K562 (cell line): ENCODE measurements around the gene CALHM1. TPM values are rescaled to one million over a fixed set of nuclear protein-coding genes. Genes with fewer than 3 reads are reported as not detected.

Experiments
- ATAC-seq: fragments of 200-7000 bp; cut with Tn5 transposase; 3 replicates; pipeline ENCODE4 v1.9.1; 2020; ENCODE audit warnings: moderate library complexity
- BruUV-seq: library from RNA; stranded (reverse); fragments of 400-500 nt; replicated peaks from 2 replicates; lab custom pipeline; 2021; lab: Mats Ljungman, UMichigan
- CTCF ChIA-PET: fragments of 300-600 bp; formaldehyde crosslinking; extraction: SDS; loops from one replicate; lab custom pipeline; 2021; ENCODE audit warnings: low intra/inter-chr PET ratio; lab: Yijun Ruan, JAX
- POLR2A ChIA-PET: fragments of 300-600, 350-650 bp; sonication (Branson Sonifier 250); formaldehyde crosslinking; extraction: SDS; loops from one replicate; lab custom pipeline; 2021; ENCODE audit warnings: antibody characterized with exemption, inconsistent platforms; lab: Yijun Ruan, JAX
- DNase-seq, 4 experiments: peaks; one replicate each; pipeline versions ENCODE4 v3.0.0 to v3.0.0-alpha.2; 2011 to 2018; ENCODE audit warnings: low spot score in 3 of 4, mixed read lengths in 3 of 4; ENCODE audit errors: extremely low read depth in 1 of 4
- FAIRE-seq: peaks from 2 replicates; lab custom pipeline; 2011; peaks lifted over from hg19 to GRCh38; lab: Jason Lieb, UNC
- H2AFZ ChIP-seq: 2 replicates; pipeline ENCODE4 v1.6.0; 2011; ENCODE audit warnings: low read depth, low read length, control low read depth, inconsistent platforms
- H3K27ac ChIP-seq: fragments of 200-600 bp; 3 replicates; pipeline ENCODE4 v1.8.0; 2011; ENCODE audit warnings: low read depth, mild to moderate bottlenecking, control low read depth, inconsistent platforms, low read length, moderate library complexity, mixed read lengths; ENCODE audit errors: extremely low read depth
- H3K27me3 ChIP-seq, 2 experiments: fragments of 300-600 bp in 1 of 2; 2 replicates in 1 of 2; 3 replicates in 1 of 2; pipeline versions ENCODE4 v1.6.0 to v1.8.0; 2011; ENCODE audit warnings: inconsistent platforms in 2 of 2, low read length in 2 of 2, mild to moderate bottlenecking in 1 of 2, mixed read lengths in 1 of 2, moderate library complexity in 1 of 2; ENCODE audit not compliant: control insufficient read depth in 2 of 2, insufficient read depth in 2 of 2
- H3K36me3 ChIP-seq: fragments of 300-600 bp; 3 replicates; pipeline ENCODE4 v1.8.0; 2011; ENCODE audit warnings: mild to moderate bottlenecking, low read length, inconsistent platforms; ENCODE audit not compliant: control insufficient read depth, insufficient read depth
- H3K4me1 ChIP-seq, 2 experiments: fragments of 200-600 bp in 1 of 2; replicated peaks in 1 of 2; 2 replicates in 1 of 2; 3 replicates in 1 of 2; pipeline versions ENCODE4 v1.5.1 to v1.8.0; 2011; ENCODE audit warnings: inconsistent platforms in 2 of 2, low read length in 2 of 2, mild to moderate bottlenecking in 1 of 2, mixed read lengths in 1 of 2, moderate library complexity in 1 of 2; ENCODE audit not compliant: control insufficient read depth in 2 of 2, insufficient read depth in 2 of 2
- H3K4me2 ChIP-seq: 2 replicates; pipeline ENCODE4 v1.6.1; 2011; ENCODE audit warnings: low read length, control low read depth, inconsistent platforms, mixed read lengths; ENCODE audit not compliant: insufficient read depth
- H3K4me3 ChIP-seq: fragments of 200-600 bp; sonication (generic), shearing (Covaris generic); 2 replicates; pipeline ENCODE4 v1.5.1; 2016; ENCODE audit warnings: control low read depth, inconsistent platforms
- H3K79me2 ChIP-seq: fragments of 200-600 bp; 3 replicates; pipeline ENCODE4 v1.8.0; 2011; ENCODE audit warnings: low read length, inconsistent platforms; ENCODE audit not compliant: control insufficient read depth, insufficient read depth
- H3K9ac ChIP-seq, 2 experiments: 2 replicates each; pipeline versions ENCODE4 v1.6.0 to v1.6.1; 2011; ENCODE audit warnings: low read depth in 2 of 2, low read length in 2 of 2, control low read depth in 1 of 2, inconsistent platforms in 1 of 2, mild to moderate bottlenecking in 1 of 2, mixed read lengths in 1 of 2; ENCODE audit not compliant: insufficient read depth in 1 of 2
- H3K9me1 ChIP-seq: one replicate; pipeline ENCODE4 v1.6.0; 2011; ENCODE audit warnings: inconsistent platforms, mild to moderate bottlenecking, low read length, moderate library complexity; ENCODE audit not compliant: control insufficient read depth, insufficient read depth
- H3K9me3 ChIP-seq: replicated peaks from 2 replicates; pipeline ENCODE4 v1.5.1; 2011; ENCODE audit warnings: low read depth, low read length, inconsistent platforms; ENCODE audit not compliant: control insufficient read depth, insufficient read depth
- H4K20me1 ChIP-seq: replicated peaks from 2 replicates; pipeline ENCODE4 v1.6.1; 2011; ENCODE audit warnings: low read length, inconsistent platforms, mixed read lengths; ENCODE audit not compliant: control insufficient read depth, insufficient read depth
- ELF2 ChIP-seq: fragments of 250-450 bp; sonication (Bioruptor Pico); IDR thresholded peaks from 2 replicates; pipeline ENCODE4 v1.5.0; 2021; ENCODE audit warnings: mild to moderate bottlenecking
- EP300 ChIP-seq: IDR thresholded peaks from 2 replicates; pipeline ENCODE4 v1.6.1; 2012; ENCODE audit warnings: low read length, improper control_type of control experiment
- HBP1 ChIP-seq: fragments of 450-650 bp; formaldehyde crosslinking; IDR thresholded peaks from 2 replicates; pipeline ENCODE4 v1.4.0; 2022; ENCODE audit warnings: missing genetic modification characterization
- MEF2D ChIP-seq: conservative IDR thresholded peaks from 2 replicates; pipeline ENCODE4 v1.6.1; 2016; ENCODE audit warnings: low read depth, missing genetic modification characterization, missing compliant biosample characterization
- MYC ChIP-seq, 2 experiments: fragments of 250-450 bp in 1 of 2; sonication (Bioruptor Pico) in 1 of 2; IDR thresholded peaks; 2 replicates each; pipeline versions ENCODE4 v1.5.1 to v1.6.1; 2012 to 2021; ENCODE audit warnings: low read depth in 2 of 2, borderline replicate concordance in 1 of 2, improper control_type of control experiment in 1 of 2, low read length in 1 of 2, mild to moderate bottlenecking in 1 of 2, moderate library complexity in 1 of 2
- PCBP2 ChIP-seq: fragments of 200-400 bp; formaldehyde crosslinking; IDR thresholded peaks from 2 replicates; pipeline ENCODE4 v1.6.1; 2018; ENCODE audit warnings: low read length, low read depth, mild to moderate bottlenecking, moderate library complexity; ENCODE audit not compliant: poor library complexity, severe bottlenecking
- SMARCE1 ChIP-seq: fragments of 450-650 bp; IDR thresholded peaks from 2 replicates; pipeline ENCODE4 v1.7.1; 2016; ENCODE audit warnings: mild to moderate bottlenecking
- TBL1XR1 ChIP-seq, 2 experiments: IDR thresholded peaks; 2 replicates each; pipeline ENCODE4 v1.6.1; 2012; ENCODE audit warnings: improper control_type of control experiment in 2 of 2, low read length in 2 of 2, mild to moderate bottlenecking in 1 of 2
- TOE1 ChIP-seq, 2 experiments: fragments of 450-650 bp in 1 of 2; sonication (generic) in 1 of 2; formaldehyde crosslinking in 1 of 2; IDR thresholded peaks; 2 replicates each; pipeline versions ENCODE4 v1.7.1 to v1.8.0; 2016 to 2022; ENCODE audit warnings: borderline replicate concordance in 2 of 2, mild to moderate bottlenecking in 2 of 2, antibody characterized with exemption in 1 of 2, inconsistent platforms in 1 of 2, low read depth in 1 of 2, missing genetic modification reagents in 1 of 2, moderate library complexity in 1 of 2
- ZBTB17 ChIP-seq: fragments of 450-650 bp; formaldehyde crosslinking; IDR thresholded peaks from 2 replicates; pipeline ENCODE4 v1.4.0; 2020; ENCODE audit warnings: mild to moderate bottlenecking
- ZMIZ1 ChIP-seq, 2 experiments: fragments of 150-350 bp in 1 of 2; IDR thresholded peaks; 2 replicates each; pipeline ENCODE4 v1.6.1; 2012 to 2016; ENCODE audit warnings: low read depth in 2 of 2, low read length in 2 of 2, mild to moderate bottlenecking in 1 of 2, moderate library complexity in 1 of 2
- ZNF197 ChIP-seq: fragments of 200-800 bp; sonication (Bioruptor generic); IDR thresholded peaks from 2 replicates; pipeline ENCODE4 v1.6.1; 2016; ENCODE audit warnings: low read depth, missing genetic modification characterization, missing compliant biosample characterization
- WGBS: fragments of 100-300 bp; shearing (Covaris generic); methylation state at CpG from one replicate; pipeline ENCODE4 v1.1.6; 2016; ENCODE audit warnings: low coverage, mixed read lengths; ENCODE audit not compliant: insufficient coverage; ENCODE audit errors: missing lambda C conversion rate; 5-methylcytosine and 5-hydroxymethylcytosine counted together
- in situ Hi-C: fragments of 300-500 bp; cut with MboI; formaldehyde crosslinking; loops from 4 replicates; pipeline ENCODE4 v1.15.0; 2018; ENCODE audit warnings: inconsistent platforms, mixed read lengths
- intact Hi-C: fragments of 100-400 bp; cut with micrococcal nuclease; formaldehyde crosslinking; loops from 2 replicates; pipeline ENCODE4 v1.14.2; 2022
- polyA plus RNA-seq, 8 experiments: library from polyadenylated mRNA; depleted of rRNA in 4 of 8; stranded (reverse) in 5 of 8; unstranded in 3 of 8; fragments of >200 nt; fragmentation: Nextera tagmentation in 2 of 8; fragmentation: Illumina TruSeq in 1 of 8; extraction: Ambion mirVana in 2 of 8; extraction: Trizol in 1 of 8; gene quantifications; 2 replicates each; pipeline versions ENCODE4 v1.2.1 to v1.2.3, GENCODE V29; 2011 to 2014; ENCODE audit warnings: inconsistent platforms in 1 of 8, missing spikeins in 1 of 8
- total RNA-seq, 7 experiments: library from RNA; depleted of rRNA in 6 of 7; stranded (reverse); fragments of >200 nt in 6 of 7; fragmentation: Illumina TruSeq in 2 of 7; extraction: Trizol in 2 of 7; gene quantifications; 2 replicates each; pipeline versions ENCODE4 v1.2.1 to v1.2.3, GENCODE V29; 2011 to 2021; ENCODE audit warnings: low replicate concordance in 1 of 7
- TF ChIP-seq, protein P1 (sequence below): fragments of 250-450 bp; sonication (Bioruptor Pico); IDR thresholded peaks from 2 replicates; pipeline ENCODE4 v1.4.0; 2020
- TF ChIP-seq, protein P2 (sequence below): fragments of 250-450 bp; sonication (Bioruptor Pico); IDR thresholded peaks from 2 replicates; pipeline ENCODE4 v1.9.0; 2021; ENCODE audit warnings: mild to moderate bottlenecking

Gene CALHM1
- total and polyA plus RNA-seq, 9 of the 15 experiments (the other 6 are each of a cell fraction or from before 2014, with no cell fraction given), result 0.03 TPM; not detected in 8

- CTCF ChIA-PET, result interaction anchor here (1.4 to 3.1 kb wide), 2 partner anchors 68 to 175 kb away, joined by 11 to 26 read pairs; no protein-coding TSS in a partner anchor
- TF ChIP-seq ZBTB17 (CRISPR knock-in tag), result no peak
- TF ChIP-seq EP300, result no peak
- no peak for TF ChIP-seq ZNF197 (CRISPR knock-in tag)
- no peak for TF ChIP-seq HBP1 (CRISPR knock-in tag)
- TF ChIP-seq SMARCE1, result no peak
- no peak for TF ChIP-seq MYC (IDR thresholded peaks at IDR 0.05; ENCODE audit: low read depth, low read length)
- no peak for TF ChIP-seq MYC (CRISPR knock-in tag; IDR thresholded peaks at IDR 0.05; ENCODE audit: borderline replicate concordance, low read depth)
- TF ChIP-seq ELF2 (CRISPR knock-in tag), result no peak
- TF ChIP-seq PCBP2, result no peak
- no peak for TF ChIP-seq TOE1 (IDR thresholded peaks at IDR 0.05; ENCODE audit: borderline replicate concordance)
- TF ChIP-seq TOE1 (CRISPR knock-in tag; IDR thresholded peaks at IDR 0.05; ENCODE audit: borderline replicate concordance, low read depth), result no peak
- no peak for TF ChIP-seq MEF2D (tag)
- TF ChIP-seq, protein P1, sequence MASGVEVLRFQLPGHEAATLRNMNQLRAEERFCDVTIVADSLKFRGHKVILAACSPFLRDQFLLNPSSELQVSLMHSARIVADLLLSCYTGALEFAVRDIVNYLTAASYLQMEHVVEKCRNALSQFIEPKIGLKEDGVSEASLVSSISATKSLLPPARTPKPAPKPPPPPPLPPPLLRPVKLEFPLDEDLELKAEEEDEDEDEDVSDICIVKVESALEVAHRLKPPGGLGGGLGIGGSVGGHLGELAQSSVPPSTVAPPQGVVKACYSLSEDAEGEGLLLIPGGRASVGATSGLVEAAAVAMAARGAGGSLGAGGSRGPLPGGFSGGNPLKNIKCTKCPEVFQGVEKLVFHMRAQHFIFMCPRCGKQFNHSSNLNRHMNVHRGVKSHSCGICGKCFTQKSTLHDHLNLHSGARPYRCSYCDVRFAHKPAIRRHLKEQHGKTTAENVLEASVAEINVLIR (CRISPR knock-in tag), result no peak
- TF ChIP-seq ZMIZ1 (IDR thresholded peaks at IDR 0.05; ENCODE audit: low read depth in 2 of 2, low read length in 2 of 2), result no peak
- TF ChIP-seq TBL1XR1 (IDR thresholded peaks at IDR 0.05; ENCODE audit: low read length in 2 of 2), result no peak
- TF ChIP-seq, protein P2, sequence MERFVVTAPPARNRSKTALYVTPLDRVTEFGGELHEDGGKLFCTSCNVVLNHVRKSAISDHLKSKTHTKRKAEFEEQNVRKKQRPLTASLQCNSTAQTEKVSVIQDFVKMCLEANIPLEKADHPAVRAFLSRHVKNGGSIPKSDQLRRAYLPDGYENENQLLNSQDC (CRISPR knock-in tag), result no peak
- TF ChIP-seq, all 486 proteins: peak for 0
- Histone ChIP-seq H3K27me3 (no peaks in the 10 kb centered on the region), H2AFZ (no peak overlapping the region), H3K27ac (no peak overlapping the region), H3K9ac (no peak overlapping the region), H4K20me1 (no peaks in the 10 kb centered on the region), H3K9me1 (no peaks in the 10 kb centered on the region), H3K4me2 (no peak overlapping the region), H3K4me3 (no peak overlapping the region), H3K9me3 (no peaks in the 10 kb centered on the region), H3K36me3 (peaks cover 95% of the 10 kb centered on the region), H3K79me2 (no peaks in the 10 kb centered on the region), H3K4me1 (no peaks in the 10 kb centered on the region)
- DNase-seq (no peak), FAIRE-seq (no peak), ATAC-seq (no peak)
- in situ Hi-C loops (no loop called here), intact Hi-C loops (loop anchor here (2.0 to 10.0 kb wide), 3 partner anchors 67 to 175 kb away; no protein-coding TSS in a partner anchor)
- no TSS peak for BruUV-seq
- POLR2A ChIA-PET, result no interaction called here
- 98% methylated on average over 4 of the region's 5 CpGs for WGBS
Measured at GRCh38 chr10:103417601-103418000, 41.1 kb downstream of the CALHM1 start.
